A549 (cell line): Measurements from ENCODE around the gene JAKMIP1. TPM values are rescaled to one million over a fixed set of nuclear protein-coding genes. Genes with fewer than 3 reads are reported as not detected.

Experiments
- ATAC-seq, 2 experiments: fragments of 200-7000 bp in 1 of 2; fragments of >200 bp in 1 of 2; cut with Nextera tagmentation in 1 of 2; cut with Tn5 transposase in 1 of 2; 3 replicates each; pipeline versions ENCODE4 v1.8.0 to v1.9.1; 2018 to 2020; ENCODE audit warnings: mild to moderate bottlenecking in 1 of 2, moderate library complexity in 1 of 2
- CTCF ChIA-PET: fragments of 300-600 bp; sonication (Branson Sonifier 250); formaldehyde crosslinking; extraction: SDS; loops from one replicate; lab custom pipeline; 2021; ENCODE audit warnings: antibody characterized with exemption, inconsistent platforms; lab: Yijun Ruan, JAX
- POLR2A ChIA-PET: fragments of 350-600 bp; formaldehyde crosslinking; extraction: SDS; loops from one replicate; lab custom pipeline; 2021; ENCODE audit warnings: antibody characterized with exemption, inconsistent platforms; lab: Yijun Ruan, JAX
- DNase-seq, 2 experiments: peaks; one replicate each; pipeline versions ENCODE4 v3.0.0 to v3.0.0-alpha.2; 2011 to 2016; ENCODE audit warnings: low read depth in 1 of 2, low spot score in 1 of 2
- FAIRE-seq: peaks from 2 replicates; lab custom pipeline; 2011; peaks lifted over from hg19 to GRCh38; lab: Jason Lieb, UNC
- H3K27ac ChIP-seq, 2 experiments: fragments of >200 bp; sonication (Bioruptor Twin); formaldehyde crosslinking; 3 replicates each; pipeline ENCODE4 v1.5.1; 2016 to 2017
- H3K4me1 ChIP-seq: fragments of >200 bp; sonication (Bioruptor Twin); formaldehyde crosslinking; 3 replicates; pipeline ENCODE4 v1.6.1; 2016
- H3K4me2 ChIP-seq: fragments of >200 bp; sonication (Bioruptor Twin); formaldehyde crosslinking; 3 replicates; pipeline ENCODE4 v1.6.1; 2016
- H3K4me3 ChIP-seq: fragments of >200 bp; sonication (Bioruptor Twin); formaldehyde crosslinking; 3 replicates; pipeline ENCODE4 v1.5.1; 2016
- H3K9me3 ChIP-seq: fragments of >200 bp; sonication (Bioruptor Twin); formaldehyde crosslinking; 3 replicates; pipeline ENCODE4 v1.6.1; 2016
- ATOH8 ChIP-seq: fragments of 250-450 bp; sonication (Bioruptor Pico); IDR thresholded peaks from 2 replicates; pipeline ENCODE4 v1.5.0; 2020; ENCODE audit warnings: low read depth, mild to moderate bottlenecking, moderate library complexity
- BHLHE40 ChIP-seq: IDR thresholded peaks from 2 replicates; pipeline ENCODE4 v1.6.1; 2012; ENCODE audit warnings: low read depth, low read length, inconsistent platforms
- CBX8 ChIP-seq: fragments of 200-600 bp; sonication (generic); IDR thresholded peaks from 2 replicates; pipeline ENCODE4 v1.6.1; 2016
- CHD4 ChIP-seq: fragments of 200-600 bp; sonication (generic); IDR thresholded peaks from 2 replicates; pipeline ENCODE4 v1.6.1; 2016; ENCODE audit warnings: antibody characterized with exemption, mild to moderate bottlenecking, borderline replicate concordance
- CTCF ChIP-seq: fragments of >200 bp; sonication (Bioruptor Twin); formaldehyde crosslinking; IDR thresholded peaks from 3 replicates; pipeline ENCODE4 v1.5.1; 2016
- EHF ChIP-seq: fragments of 250-450 bp; sonication (Bioruptor Pico); IDR thresholded peaks from 2 replicates; pipeline ENCODE4 v1.5.0; 2020; ENCODE audit warnings: mild to moderate bottlenecking
- EHMT2 ChIP-seq: fragments of 200-600 bp; sonication (generic); IDR thresholded peaks from 2 replicates; pipeline ENCODE4 v1.6.1; 2016; ENCODE audit warnings: antibody characterized with exemption, low read depth, mild to moderate bottlenecking, moderate library complexity
- EP300 ChIP-seq, 2 experiments: fragments of >200 bp; sonication (Bioruptor Twin); formaldehyde crosslinking; IDR thresholded peaks; 2 replicates in 1 of 2; 3 replicates in 1 of 2; pipeline ENCODE4 v1.6.1; 2016 to 2017
- GATA3 ChIP-seq: IDR thresholded peaks from 2 replicates; pipeline ENCODE4 v1.6.1; 2012; ENCODE audit warnings: borderline replicate concordance
- HOXA7 ChIP-seq: fragments of 250-450 bp; sonication (Bioruptor Pico); IDR thresholded peaks from 2 replicates; pipeline ENCODE4 v1.5.0; 2020; ENCODE audit warnings: mild to moderate bottlenecking, moderate library complexity
- HOXB13 ChIP-seq: fragments of 250-450 bp; sonication (Bioruptor Pico); IDR thresholded peaks from 2 replicates; pipeline ENCODE4 v1.5.0; 2020; ENCODE audit warnings: low read depth, mild to moderate bottlenecking, moderate library complexity
- KDM1A ChIP-seq: fragments of 200-600 bp; sonication (generic); IDR thresholded peaks from 2 replicates; pipeline ENCODE4 v1.6.1; 2016; ENCODE audit warnings: low read depth, mild to moderate bottlenecking
- MAFK ChIP-seq: fragments of 450-650 bp; IDR thresholded peaks from 2 replicates; pipeline ENCODE4 v1.6.1; 2014; ENCODE audit not compliant: partially characterized antibody
- MAZ ChIP-seq: fragments of 150-350 bp; IDR thresholded peaks from 2 replicates; pipeline ENCODE4 v1.6.1; 2014; ENCODE audit warnings: antibody characterized with exemption, low read depth, low read length, borderline replicate concordance
- NPAS2 ChIP-seq: fragments of 250-450 bp; sonication (Bioruptor Pico); IDR thresholded peaks from 2 replicates; pipeline ENCODE4 v1.8.0; 2022; ENCODE audit warnings: mild to moderate bottlenecking, moderate library complexity, borderline replicate concordance
- POLR2AphosphoS2 ChIP-seq: conservative IDR thresholded peaks from 2 replicates; pipeline ENCODE4 v1.6.1; 2012; ENCODE audit warnings: low read length, improper control_type of control experiment, inconsistent platforms
- SREBF2 ChIP-seq: fragments of 450-650 bp; IDR thresholded peaks from 2 replicates; pipeline ENCODE4 v1.6.1; 2014; ENCODE audit warnings: mild to moderate bottlenecking, moderate library complexity
- ZFP36 ChIP-seq: fragments of 450-650 bp; IDR thresholded peaks from 2 replicates; pipeline ENCODE4 v1.6.1; 2014; ENCODE audit warnings: borderline replicate concordance; ENCODE audit not compliant: partially characterized antibody
- ZSCAN20 ChIP-seq: fragments of 250-450 bp; sonication (Bioruptor Pico); IDR thresholded peaks from 2 replicates; pipeline ENCODE4 v1.8.0; 2022; ENCODE audit warnings: mild to moderate bottlenecking, moderate library complexity
- WGBS: methylation state at CpG from one replicate; pipeline ENCODE4 v1.1.6; 2017; ENCODE audit errors: missing lambda C conversion rate; 5-methylcytosine and 5-hydroxymethylcytosine counted together
- polyA plus RNA-seq, 4 experiments: library from polyadenylated mRNA; depleted of rRNA in 3 of 4; stranded (reverse); fragments of >200 nt; fragmentation: RNase III in 1 of 4; extraction: RNeasy Plus Mini Kit Qiagen cat#74134 plus additional on column Dnase treatment in 1 of 4; gene quantifications; 2 replicates in 3 of 4; 3 replicates in 1 of 4; pipeline ENCODE4 v1.2.3, GENCODE V29; 2011 to 2017
- TF ChIP-seq, protein P1 (sequence below): fragments of 450-650 bp; IDR thresholded peaks from 2 replicates; pipeline ENCODE4 v1.6.1; 2014; ENCODE audit warnings: antibody characterized with exemption
- TF ChIP-seq, protein P2 (sequence below): fragments of 200-600 bp; sonication (generic); IDR thresholded peaks from 2 replicates; pipeline ENCODE4 v1.6.1; 2016; ENCODE audit warnings: antibody characterized with exemption, mild to moderate bottlenecking, moderate library complexity
- TF ChIP-seq, protein P3 (sequence below): fragments of 250-450 bp; sonication (Bioruptor Pico); IDR thresholded peaks from 2 replicates; pipeline ENCODE4 v1.5.0; 2021; ENCODE audit warnings: mild to moderate bottlenecking, moderate library complexity, borderline replicate concordance

The JAKMIP1 gene
- polyA plus RNA-seq, 2 of the 4 experiments (the other 2 are of a cell fraction), result not detected

- POLR2A ChIA-PET, result no interaction called here
- ATAC-seq (no peak), FAIRE-seq (no peak), DNase-seq (no peak)
- TF ChIP-seq HOXB13, result no peak
- TF ChIP-seq, protein P1, sequence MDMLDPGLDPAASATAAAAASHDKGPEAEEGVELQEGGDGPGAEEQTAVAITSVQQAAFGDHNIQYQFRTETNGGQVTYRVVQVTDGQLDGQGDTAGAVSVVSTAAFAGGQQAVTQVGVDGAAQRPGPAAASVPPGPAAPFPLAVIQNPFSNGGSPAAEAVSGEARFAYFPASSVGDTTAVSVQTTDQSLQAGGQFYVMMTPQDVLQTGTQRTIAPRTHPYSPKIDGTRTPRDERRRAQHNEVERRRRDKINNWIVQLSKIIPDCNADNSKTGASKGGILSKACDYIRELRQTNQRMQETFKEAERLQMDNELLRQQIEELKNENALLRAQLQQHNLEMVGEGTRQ, result no peak
- TF ChIP-seq MAFK, result no peak
- TF ChIP-seq EHF (CRISPR knock-in tag), result no peak
- TF ChIP-seq ATOH8 (CRISPR knock-in tag), result no peak
- no peak for TF ChIP-seq BHLHE40
- no peak for TF ChIP-seq ZSCAN20 (CRISPR knock-in tag)
- no peak for TF ChIP-seq NPAS2
- TF ChIP-seq, protein P2, sequence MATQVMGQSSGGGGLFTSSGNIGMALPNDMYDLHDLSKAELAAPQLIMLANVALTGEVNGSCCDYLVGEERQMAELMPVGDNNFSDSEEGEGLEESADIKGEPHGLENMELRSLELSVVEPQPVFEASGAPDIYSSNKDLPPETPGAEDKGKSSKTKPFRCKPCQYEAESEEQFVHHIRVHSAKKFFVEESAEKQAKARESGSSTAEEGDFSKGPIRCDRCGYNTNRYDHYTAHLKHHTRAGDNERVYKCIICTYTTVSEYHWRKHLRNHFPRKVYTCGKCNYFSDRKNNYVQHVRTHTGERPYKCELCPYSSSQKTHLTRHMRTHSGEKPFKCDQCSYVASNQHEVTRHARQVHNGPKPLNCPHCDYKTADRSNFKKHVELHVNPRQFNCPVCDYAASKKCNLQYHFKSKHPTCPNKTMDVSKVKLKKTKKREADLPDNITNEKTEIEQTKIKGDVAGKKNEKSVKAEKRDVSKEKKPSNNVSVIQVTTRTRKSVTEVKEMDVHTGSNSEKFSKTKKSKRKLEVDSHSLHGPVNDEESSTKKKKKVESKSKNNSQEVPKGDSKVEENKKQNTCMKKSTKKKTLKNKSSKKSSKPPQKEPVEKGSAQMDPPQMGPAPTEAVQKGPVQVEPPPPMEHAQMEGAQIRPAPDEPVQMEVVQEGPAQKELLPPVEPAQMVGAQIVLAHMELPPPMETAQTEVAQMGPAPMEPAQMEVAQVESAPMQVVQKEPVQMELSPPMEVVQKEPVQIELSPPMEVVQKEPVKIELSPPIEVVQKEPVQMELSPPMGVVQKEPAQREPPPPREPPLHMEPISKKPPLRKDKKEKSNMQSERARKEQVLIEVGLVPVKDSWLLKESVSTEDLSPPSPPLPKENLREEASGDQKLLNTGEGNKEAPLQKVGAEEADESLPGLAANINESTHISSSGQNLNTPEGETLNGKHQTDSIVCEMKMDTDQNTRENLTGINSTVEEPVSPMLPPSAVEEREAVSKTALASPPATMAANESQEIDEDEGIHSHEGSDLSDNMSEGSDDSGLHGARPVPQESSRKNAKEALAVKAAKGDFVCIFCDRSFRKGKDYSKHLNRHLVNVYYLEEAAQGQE, result no peak
- TF ChIP-seq GATA3, result no peak
- TF ChIP-seq ZFP36, result no peak
- no peak for TF ChIP-seq POLR2AphosphoS2
- no peak for TF ChIP-seq EHMT2
- no peak for TF ChIP-seq EP300 (IDR thresholded peaks at IDR 0.05)
- no peak for TF ChIP-seq CHD4
- TF ChIP-seq KDM1A, result no peak
- no peak for TF ChIP-seq SREBF2
- TF ChIP-seq, protein P3, sequence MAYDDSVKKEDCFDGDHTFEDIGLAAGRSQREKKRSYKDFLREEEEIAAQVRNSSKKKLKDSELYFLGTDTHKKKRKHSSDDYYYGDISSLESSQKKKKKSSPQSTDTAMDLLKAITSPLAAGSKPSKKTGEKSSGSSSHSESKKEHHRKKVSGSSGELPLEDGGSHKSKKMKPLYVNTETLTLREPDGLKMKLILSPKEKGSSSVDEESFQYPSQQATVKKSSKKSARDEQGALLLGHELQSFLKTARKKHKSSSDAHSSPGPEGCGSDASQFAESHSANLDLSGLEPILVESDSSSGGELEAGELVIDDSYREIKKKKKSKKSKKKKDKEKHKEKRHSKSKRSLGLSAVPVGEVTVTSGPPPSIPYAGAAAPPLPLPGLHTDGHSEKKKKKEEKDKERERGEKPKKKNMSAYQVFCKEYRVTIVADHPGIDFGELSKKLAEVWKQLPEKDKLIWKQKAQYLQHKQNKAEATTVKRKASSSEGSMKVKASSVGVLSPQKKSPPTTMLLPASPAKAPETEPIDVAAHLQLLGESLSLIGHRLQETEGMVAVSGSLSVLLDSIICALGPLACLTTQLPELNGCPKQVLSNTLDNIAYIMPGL, result no peak
- WGBS, result 53% methylated on average over 7 of the region's 9 CpGs
- 0 out of 3 replicates have a peak, but pooled peaks cover 3% of the 10 kb centered on the region for H3K9me3 ChIP-seq
- no peaks in the 10 kb centered on the region for H3K4me1 ChIP-seq
- H3K4me2 ChIP-seq, result no peak overlapping the region
- CTCF ChIA-PET, result interaction anchor here (1.0 to 6.1 kb wide), 3 partner anchors 21 to 85 kb away, joined by 4 to 42 read pairs (median 8); no protein-coding TSS in a partner anchor
- H3K4me3 ChIP-seq, result no peak overlapping the region
- no peak overlapping the region for H3K27ac ChIP-seq
Observed at GRCh38 chr4:6246170-6246634, 45.9 kb upstream of the JAKMIP1 start.

- Histone ChIP-seq H3K4me2 (no peak overlapping the region), H3K9me3 (0 out of 3 replicates have a peak, but pooled peaks cover 3% of the 10 kb centered on the region), H3K4me1 (no peaks in the 10 kb centered on the region), H3K4me3 (no peak overlapping the region), H3K27ac (no peak overlapping the region)
- ChIA-PET CTCF (interaction anchor here (0.8 to 6.1 kb wide), 4 partner anchors 21 to 86 kb away, joined by 3 to 42 read pairs (median 6); no protein-coding TSS in a partner anchor), POLR2A (no interaction called here)
- FAIRE-seq (no peak), DNase-seq (no peak), ATAC-seq (no peak)
- TF ChIP-seq SREBF2, result no peak
- no peak for TF ChIP-seq ZSCAN20 (CRISPR knock-in tag)
- TF ChIP-seq CTCF, result no peak
- TF ChIP-seq MAZ, result no peak
- TF ChIP-seq HOXA7 (CRISPR knock-in tag), result no peak
- no peak for TF ChIP-seq CBX8
- WGBS, result 49% methylated on average over 5 of the region's 67 CpGs
Observed at GRCh38 chr4:6245246-6246169, 45.2 kb upstream of the JAKMIP1 start.
